Activated CD4-positive, alpha-beta T cell treated with anti-CD3 and anti-CD28 coated beads, Interleukin-2, amount 50 U/mL, for 4 hours (primary cell): ENCODE data around the gene BRD1.
A peak's percentile ranks its signal among the peaks of the same experiment; 100 is the strongest.
"Not testable (repeated sequence)": the region's sequence is repeated elsewhere in the genome, so short reads cannot be mapped to it uniquely, and the experiment has no call there.

Source experiments
- DNase-seq, 2 experiments: peaks; one replicate each; pipeline ENCODE4 v3.0.0-alpha.2; 2020

Gene BRD1

DNA sequence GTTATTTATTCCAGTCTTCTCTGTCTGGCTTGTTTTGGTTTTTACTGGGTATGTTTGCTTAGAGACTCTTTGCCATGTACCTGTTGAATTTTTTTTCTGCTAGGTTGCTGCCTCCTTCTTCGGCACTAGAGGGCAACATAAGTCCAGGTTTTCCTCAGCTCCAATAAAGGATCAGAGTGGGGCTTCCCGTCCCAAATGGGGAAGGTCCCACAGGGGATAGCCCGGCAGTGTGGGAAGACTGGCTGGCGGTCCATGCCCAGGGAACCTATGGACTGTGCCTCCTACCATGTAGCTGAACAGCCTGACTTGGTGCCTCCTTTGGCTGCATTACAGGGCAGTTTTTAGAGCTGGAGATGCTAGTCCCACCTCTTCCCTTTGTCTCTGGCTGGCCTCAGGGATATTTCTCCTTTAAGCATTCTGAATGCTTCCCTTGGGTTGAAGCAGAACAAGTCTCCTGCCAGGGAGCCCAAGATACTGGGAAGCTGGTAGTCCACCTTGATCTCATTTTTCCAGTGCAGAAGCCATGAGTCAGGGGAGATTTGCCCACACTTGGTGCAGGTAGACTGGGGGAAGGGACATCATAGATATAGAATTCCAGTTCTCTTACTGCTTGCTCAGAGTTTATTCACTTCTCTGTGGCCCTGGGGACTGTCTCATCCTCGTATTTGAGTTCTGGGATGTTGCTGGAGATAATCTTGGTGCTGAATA, 60.2 kb downstream of the BRD1 start:
- peak in 1 of 2 experiments; percentile 17 for DNase-seq

DNA sequence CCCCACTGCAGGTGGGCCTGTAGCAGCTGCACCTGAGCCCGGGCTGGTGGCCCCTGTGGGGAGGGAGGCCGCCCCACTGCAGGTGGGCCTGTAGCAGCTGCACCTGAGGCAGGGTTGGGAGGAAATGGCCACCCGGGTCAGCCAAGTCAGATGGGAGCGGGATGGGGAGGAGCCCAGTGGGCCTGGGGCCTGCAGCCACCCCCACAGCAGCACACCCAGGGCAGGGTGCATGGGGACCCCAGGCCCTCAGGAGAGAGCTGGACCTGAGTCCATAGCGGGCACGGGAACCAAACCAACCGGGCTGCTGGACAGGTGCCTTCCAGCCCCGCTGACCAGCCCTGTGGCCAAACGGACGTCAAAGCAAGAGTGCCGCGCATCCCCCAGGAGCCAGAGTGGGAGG, 61.7 kb downstream of the BRD1 start:
- DNase-seq, result no peak

DNA sequence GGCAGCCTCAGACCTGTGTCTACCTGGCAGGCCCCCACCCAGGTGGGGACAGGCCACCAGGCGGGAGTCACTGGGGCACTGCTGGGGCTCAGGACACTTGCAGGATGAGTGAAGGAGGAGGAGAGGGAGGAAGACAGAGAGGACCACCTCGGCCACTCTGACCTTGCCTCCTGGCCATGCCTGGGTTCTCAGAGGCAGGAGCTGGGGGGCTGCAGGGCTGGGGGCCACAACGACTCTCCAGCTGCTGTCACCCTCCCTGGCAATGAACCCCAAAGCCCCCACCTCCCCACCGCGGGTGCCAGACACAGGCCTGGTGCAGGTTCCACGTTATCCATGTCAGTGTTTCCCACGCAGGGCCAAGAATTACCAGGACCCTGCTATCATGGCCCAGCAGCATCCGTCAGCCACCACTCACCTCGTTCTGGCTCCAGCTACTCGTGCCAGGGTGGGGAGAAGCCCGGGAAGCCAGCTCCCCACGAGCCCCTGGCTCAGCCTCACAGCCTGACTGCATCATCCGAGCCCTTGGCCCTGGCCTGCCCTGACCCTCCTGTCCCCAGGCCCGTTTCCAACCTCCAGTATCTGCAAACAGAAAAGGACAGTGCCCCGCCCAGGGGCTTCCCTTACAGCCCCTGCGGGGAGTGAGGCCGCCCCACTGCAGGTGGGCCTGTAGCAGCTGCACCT, 62.4 kb downstream of the BRD1 start:
- DNase-seq, result no peak

DNA sequence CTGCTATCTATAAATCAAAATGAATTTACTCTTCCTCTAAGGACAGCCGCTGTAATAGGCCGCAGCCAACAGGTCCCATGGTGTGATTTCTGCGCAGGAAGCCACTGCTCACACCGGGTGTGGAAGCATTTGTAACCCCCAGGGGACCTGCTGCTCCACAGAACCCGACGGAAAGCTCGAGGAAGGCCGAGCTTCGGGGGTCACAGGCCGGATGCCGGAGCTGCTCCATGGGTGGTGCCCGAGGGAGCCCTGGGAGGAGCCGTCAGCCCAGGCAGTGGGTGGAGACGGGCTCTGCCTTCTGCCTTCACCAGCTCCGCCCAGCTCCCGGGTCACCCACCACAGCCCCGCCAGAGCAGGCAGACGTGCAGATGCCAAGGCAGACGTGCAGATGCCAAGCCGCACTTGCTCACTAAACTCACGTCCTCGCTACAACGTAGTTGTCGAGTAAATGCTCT, 63.5 kb downstream of the BRD1 start:
- no peak for DNase-seq

DNA sequence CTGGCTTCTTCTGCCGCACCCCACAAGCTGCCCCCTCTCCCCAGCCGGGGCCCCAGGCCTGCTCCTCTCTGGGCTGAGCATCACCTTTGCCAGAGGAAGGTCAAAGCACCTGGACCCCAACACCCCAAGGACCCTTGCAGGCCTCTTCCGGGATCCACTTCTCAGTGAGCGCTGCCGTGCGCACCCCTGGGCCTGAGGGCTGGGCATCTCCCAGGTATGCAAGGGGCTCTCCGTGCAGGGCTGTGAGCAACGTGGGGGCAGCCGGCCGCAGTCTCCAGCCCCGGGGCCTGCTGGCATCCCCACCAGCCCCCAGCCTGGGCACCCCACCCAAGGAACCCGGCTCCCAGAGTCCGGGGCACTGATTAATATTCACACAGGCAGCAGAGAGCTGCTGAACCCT, 64.0 kb downstream of the BRD1 start:
- DNase-seq, result no peak

DNA sequence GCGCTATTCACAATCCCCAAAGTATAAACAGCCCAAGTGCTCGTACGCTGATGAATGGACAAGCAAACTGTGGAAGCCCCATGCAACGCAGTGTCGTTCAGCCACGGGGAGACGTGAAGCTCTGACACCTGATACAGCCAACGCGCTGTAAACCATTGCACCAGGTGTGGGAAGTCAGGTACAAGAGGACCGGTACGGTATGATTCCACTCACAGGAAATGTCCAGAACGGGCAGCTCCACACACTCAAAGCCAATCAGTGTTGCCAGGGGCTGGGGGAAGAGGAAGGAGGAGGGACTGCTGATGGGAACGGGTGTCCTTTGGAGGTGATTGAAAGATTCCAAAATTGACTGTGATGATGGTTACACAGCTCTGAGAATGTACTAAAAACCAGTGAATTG, 64.5 kb downstream of the BRD1 start:
- DNase-seq, result no peak

DNA sequence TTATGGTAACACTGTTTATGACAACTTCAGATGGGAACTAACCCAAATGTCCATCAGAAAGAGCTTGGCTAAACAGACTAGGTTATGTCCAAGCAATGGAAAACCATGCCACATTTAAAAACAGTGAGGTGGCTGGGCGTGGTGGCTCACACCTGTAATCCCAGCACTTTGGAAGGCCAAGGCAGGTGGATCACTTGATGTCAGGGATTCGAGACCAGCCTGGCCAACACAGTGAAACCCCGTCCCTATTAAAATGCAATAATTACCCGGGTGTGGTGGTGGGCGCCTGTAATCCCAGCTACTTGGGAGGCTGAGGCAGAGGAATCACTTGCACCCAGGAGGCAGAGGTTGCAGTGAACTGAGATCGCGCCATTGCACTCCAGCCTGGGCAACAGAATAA, 65.1 kb downstream of the BRD1 start:
- not testable (repeated sequence) for DNase-seq

DNA sequence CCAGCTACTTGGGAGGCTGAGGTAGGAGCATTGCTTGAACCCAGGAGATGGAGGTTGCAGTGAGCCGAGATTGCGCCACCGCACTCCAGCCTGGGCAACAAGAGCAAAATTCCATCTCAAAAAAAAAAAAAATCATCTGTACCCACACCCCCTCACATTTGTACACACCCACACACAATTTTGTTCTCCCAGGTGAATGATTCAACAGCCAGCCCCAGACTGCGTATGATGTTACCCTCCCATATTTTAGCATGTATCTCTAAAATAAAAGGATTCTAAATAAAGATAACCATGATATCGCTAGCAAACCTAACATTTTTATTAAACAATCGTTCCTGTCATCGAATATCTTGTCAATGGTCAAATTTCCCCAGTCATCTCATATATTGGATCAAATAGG, 65.8 kb downstream of the BRD1 start:
- no peak for DNase-seq

DNA sequence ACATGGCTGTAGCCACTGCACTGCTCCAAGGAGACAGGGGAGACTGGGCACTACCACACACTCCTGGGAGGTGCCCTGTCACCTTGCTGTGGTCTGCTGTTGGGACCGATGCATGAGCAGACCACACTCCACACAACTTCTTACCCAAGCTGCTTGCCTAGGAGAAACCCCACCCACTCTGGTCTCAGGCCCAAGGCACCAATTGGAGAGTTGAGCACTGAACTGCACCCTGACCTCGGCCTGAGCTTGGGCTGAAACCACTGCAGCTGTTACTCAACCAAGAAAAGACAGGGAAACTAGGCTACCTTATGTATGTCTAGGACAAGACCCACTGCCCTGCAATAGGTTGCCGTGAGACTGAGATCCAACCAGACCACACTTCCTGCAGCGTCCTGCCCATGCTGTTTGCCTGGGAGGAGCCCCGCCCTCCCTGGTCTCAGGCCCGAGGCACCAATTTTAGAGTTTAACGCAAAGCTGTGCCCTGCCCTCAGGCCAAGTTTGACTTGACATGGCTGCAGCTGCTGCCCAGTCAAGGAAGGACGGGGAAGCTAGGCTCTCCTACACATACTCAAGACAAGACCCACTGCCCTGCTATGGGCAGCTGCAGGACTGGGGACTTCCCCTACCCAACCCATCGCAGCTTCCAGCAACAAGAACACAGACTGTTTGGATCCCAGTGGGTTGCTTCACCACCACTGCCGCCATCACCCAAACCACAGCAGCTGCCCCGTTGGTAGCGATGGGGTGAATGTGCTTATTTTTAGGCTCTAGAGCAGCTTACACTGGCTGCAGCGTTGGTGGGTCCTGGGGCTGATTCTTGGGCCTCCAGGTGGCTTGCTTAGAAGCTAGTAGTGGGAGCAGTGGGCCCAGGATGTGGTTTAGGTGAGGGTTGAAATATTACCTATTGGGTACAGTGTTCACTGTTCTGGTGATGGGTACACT, 66.8 kb downstream of the BRD1 start:
- no peak for DNase-seq

DNA sequence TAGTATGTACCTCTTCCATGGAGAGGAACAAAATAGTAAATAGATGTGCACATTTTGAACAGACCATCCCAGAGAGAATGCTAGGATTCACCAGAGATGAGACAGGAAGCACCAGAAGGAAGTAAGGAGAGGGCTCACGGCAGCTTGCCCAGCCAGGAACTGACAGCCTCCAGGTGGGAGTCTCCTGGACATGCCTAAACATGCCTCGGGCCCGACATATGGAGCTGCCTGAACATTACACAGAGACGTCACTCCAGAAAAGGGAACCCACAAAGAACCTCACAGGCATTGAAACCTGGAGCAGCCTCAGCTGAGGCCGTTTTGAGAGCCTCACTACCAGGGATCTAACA, 67.4 kb downstream of the BRD1 start:
- no peak for DNase-seq

DNA sequence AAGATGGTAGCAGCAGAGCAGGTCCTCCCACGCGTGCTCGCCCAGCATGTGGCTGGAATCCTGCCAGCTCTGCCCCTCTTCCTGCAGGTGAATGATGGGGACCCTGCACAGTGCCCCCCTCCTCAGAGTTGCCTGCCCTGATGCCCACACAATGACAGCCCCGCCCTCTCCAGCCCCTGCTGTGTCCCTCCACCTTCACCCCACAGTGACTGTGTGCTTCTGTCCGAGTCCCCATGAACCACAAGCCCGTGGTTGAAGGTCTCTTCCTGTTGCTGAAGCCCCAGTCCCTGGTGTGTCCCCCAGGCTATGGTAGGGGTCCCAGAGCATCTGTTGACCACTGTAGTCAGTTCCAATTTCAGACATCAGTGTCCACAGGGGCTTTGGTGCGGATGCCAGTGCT, 71.0 kb downstream of the BRD1 start:
- no peak for DNase-seq

DNA sequence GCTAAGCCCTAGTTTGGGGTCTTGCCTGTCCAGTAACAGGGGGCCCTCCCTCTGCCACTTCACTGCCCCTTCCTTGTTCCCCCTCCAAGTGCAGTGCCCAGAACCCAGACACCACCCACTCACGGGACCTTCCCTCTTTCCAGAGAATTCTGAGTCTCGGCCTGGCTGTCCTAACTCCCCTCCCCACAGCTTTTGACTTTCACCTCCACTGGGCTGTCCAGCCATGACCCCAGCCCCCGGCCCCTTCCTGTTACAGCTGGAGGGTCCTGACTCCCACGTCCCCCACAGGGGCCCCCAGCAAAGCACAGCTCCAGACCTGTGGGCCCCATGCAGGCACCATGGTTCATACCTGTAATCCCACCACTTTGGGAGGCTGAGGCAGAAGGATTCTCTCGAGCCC, 71.5 kb downstream of the BRD1 start:
- DNase-seq, result no peak

DNA sequence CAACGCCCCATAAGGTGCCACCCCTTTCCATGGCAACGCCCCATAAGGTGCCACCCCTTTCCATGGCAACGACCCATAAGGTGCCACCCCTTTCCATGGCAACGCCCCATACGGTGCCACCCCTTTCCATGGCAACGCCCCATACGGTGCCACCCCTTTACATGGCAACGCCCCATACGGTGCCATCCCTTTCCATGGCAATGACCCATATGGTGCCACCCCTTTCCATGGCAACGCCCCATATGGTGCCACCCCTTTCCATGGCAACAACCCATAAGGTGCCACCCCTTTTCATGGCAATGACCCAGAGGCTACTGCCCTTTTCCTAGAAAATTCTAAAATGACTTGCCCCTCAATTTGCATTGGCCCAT, 72.1 kb downstream of the BRD1 start:
- DNase-seq, result no peak

DNA sequence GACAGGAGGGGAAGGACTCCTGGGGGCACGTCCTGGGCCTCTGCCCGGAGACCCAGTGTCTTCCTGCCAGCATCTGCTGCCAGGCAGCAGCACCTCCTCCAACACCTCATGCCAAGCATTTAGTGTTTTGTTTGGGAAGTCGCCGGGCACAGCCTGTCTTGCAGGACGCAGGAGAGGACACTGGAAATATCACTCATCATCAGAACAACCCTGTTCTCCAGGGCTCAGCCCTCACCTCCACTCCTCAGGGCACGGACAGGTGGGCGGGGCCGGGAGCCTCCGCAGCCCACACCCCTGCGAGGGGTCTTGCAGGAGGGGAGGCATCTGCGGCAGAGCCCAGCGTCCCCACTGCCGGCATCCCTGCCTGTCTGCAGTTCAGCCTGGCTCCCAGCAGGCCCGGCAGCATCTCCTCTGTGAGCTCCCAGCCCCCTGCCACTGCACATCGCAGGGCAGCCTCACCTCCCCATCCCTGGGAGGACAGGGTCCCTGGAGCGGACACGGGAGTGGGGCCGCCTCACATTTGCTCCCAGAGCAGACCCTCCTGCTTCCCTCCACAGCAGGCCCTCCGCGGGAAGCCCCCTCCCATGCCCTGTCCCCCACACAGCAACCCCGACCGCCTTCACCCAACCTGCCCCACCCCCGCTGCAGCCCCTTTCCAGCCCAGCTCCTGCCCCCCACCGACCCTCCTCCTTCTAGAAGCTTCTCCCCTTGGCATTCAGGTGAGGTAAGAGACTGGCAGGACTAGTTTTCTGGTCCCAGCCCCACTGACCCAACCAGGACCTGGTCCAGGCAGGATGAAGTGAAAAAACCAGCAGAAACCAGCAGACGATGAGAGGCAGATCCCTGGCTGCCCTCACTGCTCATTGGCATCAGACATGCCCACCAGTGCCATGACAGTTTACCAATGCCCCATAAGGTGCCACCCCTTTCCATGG, 72.7 kb downstream of the BRD1 start:
- no peak for DNase-seq

DNA sequence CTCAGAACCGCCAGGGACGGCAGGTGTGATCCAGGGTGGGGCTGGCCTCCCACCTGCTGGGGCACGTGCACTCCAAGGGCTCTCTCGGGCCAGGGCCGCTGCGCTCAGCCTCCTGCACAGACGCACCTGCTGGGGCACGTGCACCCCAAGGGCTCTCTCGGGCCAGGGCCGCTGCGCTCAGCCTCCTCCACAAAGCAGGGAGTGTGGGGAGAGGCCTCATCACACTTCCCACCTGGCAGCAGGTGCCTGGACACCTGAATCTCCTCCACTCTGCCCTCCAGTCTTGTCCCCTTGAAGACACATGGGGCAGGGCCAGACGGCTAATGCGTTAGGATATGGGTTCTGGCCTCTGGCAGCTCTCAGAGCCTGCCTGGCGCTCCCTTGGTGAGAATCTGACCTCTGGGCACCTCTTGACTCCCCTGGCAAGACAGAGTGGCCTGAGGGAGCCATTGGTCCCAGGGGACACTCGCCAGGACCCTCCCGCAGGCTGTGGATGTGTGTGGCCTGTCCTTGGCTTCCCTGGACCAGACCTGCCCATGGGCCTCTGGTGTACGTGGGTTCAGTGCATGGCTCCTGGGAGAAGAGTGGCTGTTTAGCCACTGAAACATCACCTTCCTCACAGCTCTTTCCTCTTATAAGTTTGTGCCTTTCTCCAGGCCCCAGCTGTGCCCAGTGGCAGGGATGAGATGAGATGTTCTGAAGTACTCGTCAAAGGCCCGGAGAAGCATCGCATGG, 73.5 kb downstream of the BRD1 start:
- DNase-seq, result no peak

DNA sequence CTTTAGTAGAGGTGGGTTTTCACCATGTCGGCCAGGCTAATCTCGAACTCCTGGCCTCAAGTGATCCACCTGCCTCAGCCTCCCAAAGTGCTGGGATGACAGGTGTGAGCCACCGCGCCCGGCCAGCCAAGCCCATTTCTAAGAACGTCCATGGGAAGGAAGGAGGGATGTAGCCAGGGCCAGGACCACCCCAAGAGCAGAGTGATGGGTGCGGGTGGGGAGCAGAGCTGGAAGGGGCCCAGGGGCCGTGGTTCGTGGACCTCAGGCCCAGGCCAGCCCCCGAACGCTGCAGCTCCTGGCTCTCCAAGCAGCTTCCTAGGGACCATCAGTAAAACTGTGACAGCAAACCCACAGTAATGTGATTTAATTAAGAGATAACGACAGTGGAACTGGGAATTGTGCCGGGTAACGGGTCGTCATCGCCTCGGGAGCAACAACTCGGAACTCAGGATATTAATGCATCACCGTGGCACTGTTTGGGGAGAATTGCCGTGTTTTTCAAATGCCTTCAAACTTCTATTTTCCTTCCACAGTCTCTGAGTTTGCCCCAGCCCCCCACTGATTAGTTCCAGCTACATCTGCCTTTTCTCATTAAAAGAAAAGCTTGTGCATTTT, 74.3 kb downstream of the BRD1 start:
- no peak for DNase-seq

DNA sequence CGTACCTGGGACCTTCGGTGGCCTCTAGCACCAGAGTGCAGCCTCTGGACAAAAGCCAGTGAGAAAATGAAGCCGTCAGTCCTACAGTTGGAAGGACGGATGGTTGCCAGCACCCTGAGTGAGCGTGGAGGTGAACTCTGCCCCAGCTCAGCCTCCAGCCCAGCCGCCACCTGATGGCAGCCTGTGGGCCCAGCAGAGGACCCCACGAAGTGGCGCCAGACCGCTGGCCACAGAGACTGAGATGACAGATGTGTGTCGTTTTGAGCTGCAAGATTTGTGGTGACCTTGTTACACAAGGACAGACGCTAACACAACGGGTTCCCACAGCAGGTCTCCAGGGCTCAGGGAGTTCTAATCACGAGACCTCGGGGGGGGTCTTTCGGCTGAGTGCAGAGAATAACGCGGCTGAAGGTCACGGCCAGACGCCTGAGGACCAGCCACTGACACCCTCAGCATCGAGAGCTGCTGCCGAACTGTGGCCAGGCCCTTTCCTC, 75.0 kb downstream of the BRD1 start:
- DNase-seq, result no peak

DNA sequence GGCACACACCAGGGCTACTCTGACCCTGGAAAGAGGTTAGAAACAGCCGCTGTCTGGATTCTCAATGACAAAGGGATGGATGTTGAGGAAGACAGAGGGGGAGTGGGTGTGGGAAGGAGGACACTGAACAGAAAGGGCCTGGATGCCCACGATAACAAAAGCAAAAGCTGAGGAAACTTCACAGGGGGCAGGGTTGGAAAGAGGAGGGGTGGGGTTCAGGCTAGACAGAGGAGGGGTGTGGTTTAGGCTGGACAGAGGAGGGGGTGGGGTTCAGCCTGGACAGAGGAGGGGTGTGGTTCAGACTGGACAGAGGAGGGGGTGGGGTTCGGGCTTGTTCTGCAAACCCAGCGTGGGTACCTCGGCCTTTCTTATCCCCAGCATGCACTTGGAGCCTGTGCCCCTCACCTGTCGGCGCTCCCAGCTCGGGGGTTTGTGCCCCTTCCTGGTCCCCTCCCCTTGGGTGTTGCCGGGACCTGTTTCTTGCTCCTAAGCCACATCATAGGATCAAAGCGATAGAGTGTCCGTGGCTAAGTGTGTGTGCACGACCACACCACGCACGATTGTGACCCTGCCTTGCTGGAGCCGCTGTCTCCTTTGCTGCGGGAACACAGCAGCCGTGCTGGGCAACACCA, 75.6 kb downstream of the BRD1 start:
- no peak for DNase-seq

DNA sequence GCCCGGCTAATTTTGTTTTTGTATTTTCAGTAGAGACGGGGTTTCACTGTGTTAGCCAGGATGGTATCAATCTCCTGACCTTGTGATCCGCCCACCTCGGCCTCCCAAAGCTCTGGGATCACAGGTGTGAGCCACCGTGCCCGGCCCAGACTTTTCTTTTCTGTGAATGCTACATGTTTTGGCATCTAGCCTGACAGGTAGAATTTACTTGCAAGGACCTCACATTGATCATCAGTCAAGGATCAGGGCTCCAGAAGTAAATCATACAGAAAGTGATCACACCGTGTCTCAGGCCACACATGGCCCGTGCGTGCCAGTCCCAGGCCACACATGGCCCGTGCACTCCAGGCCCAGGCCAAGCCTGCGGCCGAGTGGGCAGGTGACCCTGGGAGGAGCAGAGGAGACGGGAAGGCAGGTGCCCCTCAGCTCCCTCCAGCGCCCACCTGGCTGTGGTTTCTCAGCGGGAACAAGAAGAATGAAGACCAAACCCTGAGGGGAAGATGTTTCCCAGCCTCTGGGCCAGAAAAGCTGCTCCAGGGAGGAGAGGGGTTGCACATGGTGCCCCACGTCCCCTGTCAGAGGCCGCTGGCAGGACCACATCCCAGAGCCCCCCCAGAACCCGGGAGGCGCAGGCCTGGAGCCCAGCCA, 76.2 kb downstream of the BRD1 start:
- no peak for DNase-seq

DNA sequence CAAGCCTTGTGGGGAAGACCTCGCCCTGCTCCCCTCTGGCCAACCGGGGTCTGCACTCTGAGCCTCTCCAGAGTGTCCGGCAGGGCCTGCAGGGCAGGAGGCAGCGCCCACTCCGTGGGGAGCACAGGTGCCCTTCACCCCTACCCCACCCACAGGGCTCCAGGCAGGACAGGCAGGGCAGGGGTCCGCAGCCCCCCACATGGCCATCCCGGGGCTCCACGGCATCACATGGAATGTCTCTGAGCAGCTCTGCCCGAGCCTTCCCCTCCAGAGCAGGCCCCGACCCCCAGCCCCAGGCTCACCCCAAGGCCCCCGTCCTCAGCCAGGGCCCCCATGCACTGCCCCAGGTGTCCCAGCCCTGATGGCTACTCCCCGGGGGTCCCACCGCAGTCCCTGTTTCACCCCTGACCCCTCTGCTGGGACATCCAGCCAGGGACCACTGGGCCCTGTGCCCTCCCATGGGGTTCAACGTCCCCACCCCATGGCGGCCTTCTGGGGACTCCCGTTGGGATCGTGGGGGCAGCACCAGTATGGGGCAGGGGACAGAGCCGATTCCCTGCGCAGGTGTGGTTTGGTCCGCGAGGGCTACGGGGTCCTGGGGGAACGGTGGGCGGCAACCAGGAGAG, 77.7 kb downstream of the BRD1 start:
- no peak for DNase-seq
